Measurements from ENCODE around the gene SARNP.

The SARNP gene

DNA sequence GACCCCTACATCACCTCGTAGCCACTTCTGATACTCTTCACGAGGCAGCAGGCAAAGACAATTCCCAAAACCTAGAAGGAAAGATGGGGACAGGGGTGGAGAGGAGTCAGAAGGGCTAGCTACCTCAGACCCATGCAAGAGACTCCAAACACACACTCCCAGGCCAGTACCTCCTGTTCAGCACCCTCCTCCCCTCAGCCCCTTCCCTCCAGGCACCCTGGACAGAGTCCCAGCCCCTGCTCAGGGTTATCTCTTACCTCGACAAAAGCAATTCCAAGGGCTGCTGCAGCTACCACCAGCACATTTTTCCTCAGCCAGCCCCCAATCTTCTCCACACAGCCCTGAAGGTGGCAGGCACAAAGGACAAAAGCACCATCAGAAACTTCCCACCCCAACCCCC, 92.0 kb downstream of the SARNP start:
- H3K4me3 ChIP-seq (ENCODE audit: low read depth in 1 of 2, low read length in 2 of 2) = no peak overlapping the region
- H3K4me2 ChIP-seq (ENCODE audit: insufficient read depth, low read length) = no peak overlapping the region
- ATAC-seq (ENCODE audit: insufficient read depth, low read depth) (no peak), DNase-seq (no peak)
- TF ChIP-seq EZH2 (IDR thresholded peaks at IDR 0.05; ENCODE audit: borderline replicate concordance, low read depth, low read length, severe bottlenecking) (no peak), CTCF (IDR thresholded peaks at IDR 0.05; ENCODE audit: borderline replicate concordance, extremely low read depth, low read length, poor library complexity, severe bottlenecking) (no peak)
- no peak overlapping the region for H3K27ac ChIP-seq (ENCODE audit: low read length)
- H2AFZ ChIP-seq (ENCODE audit: low read depth, low read length) = no peak overlapping the region
- no peaks in the 10 kb centered on the region for H3K27me3 ChIP-seq (ENCODE audit: insufficient read depth, low read length, poor library complexity)
- H3K4me1 ChIP-seq (ENCODE audit: insufficient read depth, low read length) = peaks cover 29% of the 10 kb centered on the region
- peaks cover 51% of the 10 kb centered on the region for H3K36me3 ChIP-seq (ENCODE audit: insufficient read depth, low read length)
- no peaks in the 10 kb centered on the region for H3K9me3 ChIP-seq (ENCODE audit: insufficient read depth, low read length, severe bottlenecking)
- H4K20me1 ChIP-seq (ENCODE audit: insufficient read depth, low read length) = peaks cover 3% of the 10 kb centered on the region; the same call in 1 of the 2 replicates
- H3K79me2 ChIP-seq (ENCODE audit: insufficient read depth, low read length) = peaks cover 11% of the 10 kb centered on the region
- H3K9ac ChIP-seq (ENCODE audit: low read depth, low read length) = no peak overlapping the region

- H3K4me2 ChIP-seq (ENCODE audit: insufficient read depth, low read length) = no peak overlapping the region
- no peaks in the 10 kb centered on the region for H3K27me3 ChIP-seq (ENCODE audit: insufficient read depth, low read length, poor library complexity)
- H3K9me3 ChIP-seq (ENCODE audit: insufficient read depth, low read length, severe bottlenecking) = no peaks in the 10 kb centered on the region
- peaks cover 57% of the 10 kb centered on the region for H3K36me3 ChIP-seq (ENCODE audit: insufficient read depth, low read length)
- no peak overlapping the region for H3K9ac ChIP-seq (ENCODE audit: low read depth, low read length)
- no peak for DNase-seq
- H3K79me2 ChIP-seq (ENCODE audit: insufficient read depth, low read length) = peaks cover 11% of the 10 kb centered on the region
- no peak overlapping the region for H2AFZ ChIP-seq (ENCODE audit: low read depth, low read length)
- peaks cover 23% of the 10 kb centered on the region for H3K4me1 ChIP-seq (ENCODE audit: insufficient read depth, low read length)
- no peak overlapping the region for H3K27ac ChIP-seq (ENCODE audit: low read length)
- H3K4me3 ChIP-seq (ENCODE audit: low read depth in 1 of 2, low read length in 2 of 2) = no peak overlapping the region
- ATAC-seq (ENCODE audit: insufficient read depth, low read depth) = no peak
- peaks cover 3% of the 10 kb centered on the region; the same call in 1 of the 2 replicates for H4K20me1 ChIP-seq (ENCODE audit: insufficient read depth, low read length)
- TF ChIP-seq CTCF (IDR thresholded peaks at IDR 0.05; ENCODE audit: borderline replicate concordance, extremely low read depth, low read length, poor library complexity, severe bottlenecking) (no peak), EZH2 (IDR thresholded peaks at IDR 0.05; ENCODE audit: borderline replicate concordance, low read depth, low read length, severe bottlenecking) (no peak)
These were observed 92.6 kb downstream of the SARNP start for GRCh38 chr12:55724940-55725309.

DNA sequence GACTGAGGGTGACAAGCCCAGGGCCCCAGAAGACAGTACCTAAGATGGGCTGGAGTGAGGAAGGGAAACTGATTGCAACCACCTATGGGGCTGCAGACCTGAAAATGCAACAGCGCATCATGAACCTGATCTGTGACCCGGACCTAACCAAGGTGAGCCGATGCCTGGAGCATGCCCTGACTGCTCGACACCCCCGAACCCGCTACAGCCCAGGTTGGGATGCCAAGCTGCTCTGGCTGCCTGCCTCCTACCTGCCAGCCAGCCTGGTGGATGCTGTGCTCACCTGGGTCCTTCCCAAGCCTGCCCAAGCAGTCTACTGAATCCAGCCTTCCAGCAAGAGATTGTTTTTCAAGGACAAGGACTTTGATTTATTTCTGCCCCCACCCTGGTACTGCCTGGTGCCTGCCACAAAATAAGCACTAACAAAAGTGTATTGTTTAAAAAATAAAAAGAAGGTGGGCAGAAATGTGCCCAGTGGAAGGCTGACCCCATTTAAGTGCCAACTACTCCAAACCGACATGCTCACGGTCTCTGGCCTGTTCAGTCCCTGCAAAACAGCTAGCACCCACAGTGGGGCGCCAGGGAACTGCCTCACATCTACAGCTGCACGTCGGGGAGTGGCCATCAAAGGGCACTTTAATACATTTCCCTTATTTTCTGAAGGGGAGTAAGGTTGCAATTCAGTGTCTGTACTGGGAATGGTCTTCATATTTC, 93.1 kb downstream of the SARNP start:
- Histone ChIP-seq H3K27me3 (ENCODE audit: insufficient read depth, low read length, poor library complexity) (no peaks in the 10 kb centered on the region), H3K9me3 (ENCODE audit: insufficient read depth, low read length, severe bottlenecking) (no peaks in the 10 kb centered on the region), H3K4me2 (ENCODE audit: insufficient read depth, low read length) (no peak overlapping the region), H2AFZ (ENCODE audit: low read depth, low read length) (no peak overlapping the region), H3K4me3 (ENCODE audit: low read depth in 1 of 2, low read length in 2 of 2) (no peak overlapping the region), H3K79me2 (ENCODE audit: insufficient read depth, low read length) (peaks cover 11% of the 10 kb centered on the region), H3K9ac (ENCODE audit: low read depth, low read length) (no peak overlapping the region), H3K36me3 (ENCODE audit: insufficient read depth, low read length) (peaks cover 62% of the 10 kb centered on the region), H4K20me1 (ENCODE audit: insufficient read depth, low read length) (peaks cover 3% of the 10 kb centered on the region; the same call in 1 of the 2 replicates), H3K4me1 (ENCODE audit: insufficient read depth, low read length) (peaks cover 17% of the 10 kb centered on the region), H3K27ac (ENCODE audit: low read length) (no peak overlapping the region)
- TF ChIP-seq EZH2 (IDR thresholded peaks at IDR 0.05; ENCODE audit: borderline replicate concordance, low read depth, low read length, severe bottlenecking) (no peak), CTCF (IDR thresholded peaks at IDR 0.05; ENCODE audit: borderline replicate concordance, extremely low read depth, low read length, poor library complexity, severe bottlenecking) (peak; percentile 77)
- DNase-seq (peak; percentile 67), ATAC-seq (ENCODE audit: insufficient read depth, low read depth) (peak; percentile 39)

All from DND-41 (cell line).